H1 (cell line): ENCODE data around the gene PROSER2. TPM values are rescaled to one million over a fixed set of nuclear protein-coding genes. Genes with fewer than 3 reads are reported as not detected.

Experiments used
- CTCF ChIA-PET: fragments of 300-600 bp; sonication (Branson Sonifier 250); formaldehyde crosslinking; loops from one replicate; lab custom pipeline; 2021; ENCODE audit not compliant: partially characterized antibody; lab: Charles Lee
- POLR2A ChIA-PET: fragments of 300-600 bp; sonication (Branson Sonifier 250); formaldehyde crosslinking; loops from one replicate; lab custom pipeline; 2021; ENCODE audit warnings: inconsistent platforms; ENCODE audit not compliant: partially characterized antibody; lab: Charles Lee
- DNase-seq, 2 experiments: peaks; one replicate each; pipeline versions ENCODE4 v3.0.0 to v3.0.0-alpha.2; 2010 to 2022; ENCODE audit warnings: low spot score in 2 of 2, low read depth in 1 of 2, mixed read lengths in 1 of 2
- FAIRE-seq: peaks from 2 replicates; lab custom pipeline; 2011; peaks lifted over from hg19 to GRCh38; lab: Jason Lieb, UNC
- H2AFZ ChIP-seq: 2 replicates; pipeline ENCODE4 v1.8.1; 2012; ENCODE audit warnings: low read length, inconsistent platforms
- H2AK5ac ChIP-seq: 2 replicates; pipeline ENCODE4 v1.6.1; 2013; ENCODE audit warnings: low read depth, low read length
- H2BK120ac ChIP-seq: replicated peaks from 2 replicates; pipeline ENCODE3; 2013; ENCODE audit warnings: low read depth, low read length, inconsistent platforms
- H2BK12ac ChIP-seq: 2 replicates; pipeline ENCODE4 v1.6.1; 2013; ENCODE audit warnings: low read depth, low read length
- H2BK15ac ChIP-seq: 2 replicates; pipeline ENCODE4 v1.6.1; 2013; ENCODE audit warnings: low read length
- H2BK20ac ChIP-seq: 2 replicates; pipeline ENCODE4 v1.6.1; 2013; ENCODE audit warnings: low read length
- H2BK5ac ChIP-seq: 2 replicates; pipeline ENCODE4 v1.6.1; 2013; ENCODE audit warnings: low read depth, low read length
- H3K14ac ChIP-seq: 2 replicates; pipeline ENCODE4 v1.6.1; 2013; ENCODE audit warnings: inconsistent platforms; ENCODE audit not compliant: insufficient read length
- H3K18ac ChIP-seq: 2 replicates; pipeline ENCODE4 v1.6.1; 2013; ENCODE audit warnings: low read length; ENCODE audit errors: extremely low read depth
- H3K23ac ChIP-seq: 2 replicates; pipeline ENCODE4 v1.6.1; 2013; ENCODE audit warnings: inconsistent platforms; ENCODE audit not compliant: insufficient read length
- H3K23me2 ChIP-seq: 2 replicates; pipeline ENCODE4 v1.6.1; 2013; ENCODE audit warnings: low read depth, low read length
- H3K27ac ChIP-seq: 2 replicates; pipeline ENCODE4 v1.6.1; 2011; ENCODE audit warnings: low read depth, low read length, inconsistent platforms
- H3K27me3 ChIP-seq, 4 experiments: replicated peaks in 1 of 4; 1 replicate in 1 of 4; 2 replicates in 3 of 4; pipeline versions ENCODE4 v1.6.1 to v1.8.1; 2011 to 2013; ENCODE audit warnings: low read length in 3 of 4, mild to moderate bottlenecking in 3 of 4, inconsistent platforms in 2 of 4, mixed read lengths in 2 of 4, moderate library complexity in 1 of 4; ENCODE audit not compliant: control insufficient read depth in 3 of 4, insufficient read depth in 3 of 4; ENCODE audit errors: extremely low read depth in 1 of 4
- H3K36me3 ChIP-seq, 4 experiments: 2 replicates each; pipeline versions ENCODE4 v1.6.1 to v1.8.1; 2011 to 2013; ENCODE audit warnings: mild to moderate bottlenecking in 4 of 4, low read length in 3 of 4, moderate library complexity in 2 of 4, control low read depth in 1 of 4, inconsistent platforms in 1 of 4; ENCODE audit not compliant: insufficient read depth in 4 of 4, control insufficient read depth in 2 of 4
- H3K4ac ChIP-seq: replicated peaks from 2 replicates; pipeline ENCODE3; 2013; ENCODE audit warnings: low read length, low read depth, mixed read lengths, inconsistent platforms; ENCODE audit not compliant: insufficient read length
- H3K4me1 ChIP-seq, 4 experiments: replicated peaks in 1 of 4; 1 replicate in 1 of 4; 2 replicates in 3 of 4; pipeline versions ENCODE4 v1.6.1 to v1.8.1; 2011 to 2013; ENCODE audit warnings: low read length in 3 of 4, inconsistent platforms in 2 of 4, mixed read lengths in 1 of 4; ENCODE audit not compliant: insufficient read depth in 4 of 4, control insufficient read depth in 3 of 4
- H3K4me2 ChIP-seq, 2 experiments: 2 replicates each; pipeline versions ENCODE4 v1.6.1 to v1.8.1; 2011 to 2013; ENCODE audit warnings: low read depth in 2 of 2, low read length in 2 of 2, control low read depth in 1 of 2, inconsistent platforms in 1 of 2, mild to moderate bottlenecking in 1 of 2; ENCODE audit not compliant: insufficient read depth in 1 of 2
- H3K4me3 ChIP-seq, 4 experiments: fragments of 200-600, 300-600 bp in 1 of 4; sonication (generic), shearing (Covaris generic), sonication (Bioruptor Twin) in 1 of 4; 2 replicates each; pipeline versions ENCODE4 v1.5.1 to v1.8.1; 2011 to 2016; ENCODE audit warnings: low read length in 4 of 4, low read depth in 3 of 4, control low read depth in 2 of 4, inconsistent platforms in 2 of 4, mild to moderate bottlenecking in 2 of 4, mixed read lengths in 1 of 4, moderate library complexity in 1 of 4; ENCODE audit not compliant: insufficient read depth in 2 of 4; ENCODE audit errors: extremely low read depth in 1 of 4
- H3K56ac ChIP-seq: replicated peaks from 2 replicates; pipeline ENCODE3; 2013; ENCODE audit warnings: low read depth, mild to moderate bottlenecking, mixed read lengths, low read length, inconsistent platforms; ENCODE audit not compliant: insufficient read length
- H3K79me1 ChIP-seq: 2 replicates; pipeline ENCODE4 v1.6.1; 2013; ENCODE audit warnings: low read depth, low read length, control low read depth
- H3K79me2 ChIP-seq, 2 experiments: 2 replicates each; pipeline versions ENCODE4 v1.6.1 to v1.8.1; 2012 to 2013; ENCODE audit warnings: low read length in 2 of 2, mild to moderate bottlenecking in 2 of 2, inconsistent platforms in 1 of 2; ENCODE audit not compliant: insufficient read depth in 2 of 2, control insufficient read depth in 1 of 2
- H3K9ac ChIP-seq, 4 experiments: replicated peaks in 1 of 4; 1 replicate in 1 of 4; 2 replicates in 3 of 4; pipeline versions ENCODE4 v1.6.1 to v1.8.1; 2011 to 2013; ENCODE audit warnings: low read depth in 3 of 4, low read length in 3 of 4, control low read depth in 2 of 4, mild to moderate bottlenecking in 2 of 4, moderate library complexity in 2 of 4, inconsistent platforms in 1 of 4; ENCODE audit errors: extremely low read depth in 1 of 4
- H3K9me3 ChIP-seq, 2 experiments: 2 replicates each; pipeline versions ENCODE4 v1.6.1 to v1.8.1; 2012 to 2013; ENCODE audit warnings: mild to moderate bottlenecking in 2 of 2, moderate library complexity in 2 of 2, control low read depth in 1 of 2, inconsistent platforms in 1 of 2, low read depth in 1 of 2, low read length in 1 of 2, mixed read lengths in 1 of 2; ENCODE audit not compliant: insufficient read depth in 2 of 2
- H4K20me1 ChIP-seq, 2 experiments: replicated peaks in 1 of 2; 2 replicates each; pipeline versions ENCODE3 to v1.8.1; 2011 to 2013; ENCODE audit warnings: inconsistent platforms in 2 of 2, low read length in 2 of 2, mild to moderate bottlenecking in 1 of 2; ENCODE audit not compliant: insufficient read depth in 2 of 2, control insufficient read depth in 1 of 2
- H4K5ac ChIP-seq: 2 replicates; pipeline ENCODE4 v1.6.1; 2013; ENCODE audit warnings: low read length, low read depth, mixed read lengths, inconsistent platforms; ENCODE audit not compliant: insufficient read length
- H4K8ac ChIP-seq: 2 replicates; pipeline ENCODE4 v1.8.0; 2013; ENCODE audit warnings: mild to moderate bottlenecking, moderate library complexity, low read length, inconsistent platforms; ENCODE audit not compliant: insufficient read depth; ENCODE audit errors: extremely low read depth
- H4K91ac ChIP-seq: replicated peaks from 2 replicates; pipeline ENCODE3; 2013; ENCODE audit warnings: low read length, mixed read lengths, inconsistent platforms; ENCODE audit not compliant: insufficient read length
- WGBS, 2 experiments: shearing (Covaris generic) in 1 of 2; methylation state at CpG; one replicate each; pipeline versions ENCODE4 v1.1.6 to v1.1.7; 2013 to 2015; ENCODE audit warnings: low lambda C conversion rate in 2 of 2, mixed read lengths in 2 of 2, inconsistent platforms in 1 of 2, low coverage in 1 of 2, missing lambda C conversion rate in 1 of 2; ENCODE audit not compliant: insufficient replicate concordance in 2 of 2, insufficient coverage in 1 of 2, insufficient read length in 1 of 2; ENCODE audit errors: extremely low coverage in 1 of 2, missing lambda C conversion rate in 1 of 2; 5-methylcytosine and 5-hydroxymethylcytosine counted together
- polyA plus RNA-seq, 7 experiments: library from polyadenylated mRNA; depleted of rRNA in 3 of 7; stranded (reverse) in 5 of 7; unstranded in 2 of 7; fragments of >200 nt in 5 of 7; fragments of 200-250 nt in 2 of 7; gene quantifications; 1 replicate in 5 of 7; 2 replicates in 1 of 7; 4 replicates in 1 of 7; pipeline versions ENCODE4 v1.2.1 to v1.2.3, GENCODE V29; 2011 to 2013; ENCODE audit warnings: missing spikeins in 2 of 7, mixed read lengths in 2 of 7
- total RNA-seq: library from RNA; stranded (reverse); fragmentation: NEBNext Ultra II Directional; extraction: Animal tissue kit (Norgen Biotek cat#: 25700); gene quantifications from 2 replicates; pipeline ENCODE4 v1.2.1, GENCODE V29; 2021

The PROSER2 gene
- total and polyA plus RNA-seq, 2 of the 8 experiments (the other 6 are each of a cell fraction or from before 2014, with no cell fraction given), result 3.9 to 13.7 TPM

DNA sequence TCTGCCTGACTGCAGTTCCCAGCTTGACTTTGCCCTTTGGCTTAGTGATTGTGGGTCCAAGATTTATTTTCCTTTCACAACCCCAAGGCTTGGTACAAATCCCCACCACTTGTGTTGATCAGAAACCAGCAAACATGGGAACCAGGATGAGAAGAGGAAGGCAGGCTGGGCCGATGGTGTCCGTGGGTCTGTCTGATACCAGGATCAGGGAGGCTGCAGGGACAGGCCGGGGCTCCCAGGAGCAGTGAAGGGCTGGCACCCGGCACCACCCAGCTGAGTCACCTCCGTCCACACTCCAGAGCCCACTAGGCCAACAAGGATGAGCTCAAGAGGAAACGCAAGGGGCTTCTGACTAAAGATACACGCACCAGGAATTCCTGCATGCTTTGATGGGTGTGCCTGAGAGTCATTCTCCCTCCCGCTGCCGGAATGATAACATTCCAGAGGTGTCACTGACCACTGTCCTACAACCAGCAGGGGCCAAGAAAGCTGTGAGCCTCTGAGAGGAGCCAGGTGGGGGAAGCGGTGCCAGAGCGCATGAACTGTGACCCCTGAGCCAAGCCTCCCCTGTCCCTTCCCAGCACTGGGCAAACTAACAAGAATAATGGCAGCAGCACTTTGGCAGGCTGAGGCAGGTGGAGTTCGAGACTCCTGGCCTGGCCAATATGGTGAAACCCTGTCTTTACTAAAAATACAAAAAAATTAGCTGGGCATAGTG is 29.2 kb upstream of the PROSER2 start:
- CTCF ChIA-PET, result interaction anchor here (0.6 to 4.8 kb wide), 17 partner anchors 11 to 331 kb away, joined by 3 to 40 read pairs (median 3); no protein-coding TSS in a partner anchor

More for the DNA sequence above, 29.2 kb upstream of the PROSER2 start:
- Histone ChIP-seq H2BK15ac (no peak overlapping the region), H3K14ac (no peak overlapping the region), H3K23ac (no peak overlapping the region), H2AK5ac (no peak overlapping the region), H3K79me1 (no peaks in the 10 kb centered on the region), H2BK5ac (no peak overlapping the region), H3K27ac (no peak overlapping the region), H3K18ac (no peak overlapping the region), H3K4me2 (no peak overlapping the region), H2BK12ac (no peak overlapping the region), H2AFZ (no peak overlapping the region), H4K5ac (no peak overlapping the region), H3K36me3 (no peaks in the 10 kb centered on the region), H3K27me3 (no peaks in the 10 kb centered on the region), H2BK20ac (no peak overlapping the region), H3K9me3 (peaks cover 0 to 6% of the 10 kb centered on the region in 2 experiments; a peak in 1 of 4 replicates), H3K56ac (no peak overlapping the region), H3K4me3 (no peak overlapping the region), H4K20me1 (no peaks in the 10 kb centered on the region), H3K4ac (no peak overlapping the region), H3K4me1 (peaks cover 0 to 3% (median 0%) of the 10 kb centered on the region in 4 experiments; a peak in 1 of 7 replicates), H3K9ac (no peak overlapping the region), H2BK120ac (no peak overlapping the region), H4K91ac (no peak overlapping the region), H3K23me2 (no peaks in the 10 kb centered on the region), H4K8ac (no peak overlapping the region), H3K79me2 (no peaks in the 10 kb centered on the region)
- POLR2A ChIA-PET, result no interaction called here
- DNase-seq, result no peak
- WGBS, 2 experiments, result 91% methylated on average over 12 of the region's 12 CpGs; no CpG with 5 or more reads in 1 of the 2 experiments
- FAIRE-seq, result no peak
